Motor neuron (in vitro differentiated cells): ENCODE results near the gene ISCA1. TPM values are rescaled to one million over a fixed set of nuclear protein-coding genes. Genes with fewer than 3 reads are reported as not detected.
A peak's percentile ranks its signal among the peaks of the same experiment; 100 is the strongest.
"Not testable (repeated sequence)": the region's sequence is repeated elsewhere in the genome, so short reads cannot be mapped to it uniquely, and the experiment has no call there.

ENCODE experiments used
- ATAC-seq, 8 experiments: fragments of 200-7000 bp; cut with Tn5 transposase; replicated peaks in 6 of 8; 2 replicates each; pipeline ENCODE4 v1.8.0; 2021; ENCODE audit warnings: mild to moderate bottlenecking in 8 of 8, moderate library complexity in 8 of 8
- H3K27ac ChIP-seq, 2 donors: fragments of 250-450 bp; sonication (Bioruptor Pico); 2 replicates each; pipeline ENCODE4 v1.9.0; 2021; ENCODE audit warnings: antibody characterized with exemption in 2 of 2, mild to moderate bottlenecking in 2 of 2, moderate library complexity in 1 of 2
- H3K4me1 ChIP-seq, 2 donors: fragments of 250-450 bp; sonication (Bioruptor Pico); replicated peaks in 1 of 2; 2 replicates each; pipeline ENCODE4 v1.6.1; 2021; ENCODE audit warnings: antibody characterized with exemption in 2 of 2, mild to moderate bottlenecking in 2 of 2, moderate library complexity in 1 of 2
- H3K4me3 ChIP-seq, 5 donors: fragments of 250-450 bp; sonication (Bioruptor Pico); 2 replicates each; pipeline ENCODE4 v1.9.0; 2021; ENCODE audit warnings: antibody characterized with exemption in 5 of 5, mild to moderate bottlenecking in 5 of 5, moderate library complexity in 4 of 5
- WGBS, 10 experiments: fragments of 450-650 bp; shearing (Covaris generic); methylation state at CpG; one replicate each; pipeline ENCODE4 v1.0.0; 2022; 5-methylcytosine and 5-hydroxymethylcytosine counted together
- in situ Hi-C, 9 experiments: fragments of 400-800 bp; cut with MboI; loops; one replicate each; pipeline ENCODE4 v1.15.0; 2021; ENCODE audit warnings: low sequenced_read_pairs in 9 of 9, low pct_unique_long_range_greater_than_20kb in 2 of 9; ENCODE audit not compliant: unreplicated experiment in 9 of 9
- total RNA-seq, 8 experiments: library from RNA; unstranded; fragments of 300-600 nt; gene quantifications; 2 replicates each; pipeline versions ENCODE4 v1.2.3 to v1.2.4, GENCODE V29; 2022

Gene ISCA1
- total RNA-seq: 10 to 100 TPM; 37.8 to 80.7 (median 63.1) TPM

DNA sequence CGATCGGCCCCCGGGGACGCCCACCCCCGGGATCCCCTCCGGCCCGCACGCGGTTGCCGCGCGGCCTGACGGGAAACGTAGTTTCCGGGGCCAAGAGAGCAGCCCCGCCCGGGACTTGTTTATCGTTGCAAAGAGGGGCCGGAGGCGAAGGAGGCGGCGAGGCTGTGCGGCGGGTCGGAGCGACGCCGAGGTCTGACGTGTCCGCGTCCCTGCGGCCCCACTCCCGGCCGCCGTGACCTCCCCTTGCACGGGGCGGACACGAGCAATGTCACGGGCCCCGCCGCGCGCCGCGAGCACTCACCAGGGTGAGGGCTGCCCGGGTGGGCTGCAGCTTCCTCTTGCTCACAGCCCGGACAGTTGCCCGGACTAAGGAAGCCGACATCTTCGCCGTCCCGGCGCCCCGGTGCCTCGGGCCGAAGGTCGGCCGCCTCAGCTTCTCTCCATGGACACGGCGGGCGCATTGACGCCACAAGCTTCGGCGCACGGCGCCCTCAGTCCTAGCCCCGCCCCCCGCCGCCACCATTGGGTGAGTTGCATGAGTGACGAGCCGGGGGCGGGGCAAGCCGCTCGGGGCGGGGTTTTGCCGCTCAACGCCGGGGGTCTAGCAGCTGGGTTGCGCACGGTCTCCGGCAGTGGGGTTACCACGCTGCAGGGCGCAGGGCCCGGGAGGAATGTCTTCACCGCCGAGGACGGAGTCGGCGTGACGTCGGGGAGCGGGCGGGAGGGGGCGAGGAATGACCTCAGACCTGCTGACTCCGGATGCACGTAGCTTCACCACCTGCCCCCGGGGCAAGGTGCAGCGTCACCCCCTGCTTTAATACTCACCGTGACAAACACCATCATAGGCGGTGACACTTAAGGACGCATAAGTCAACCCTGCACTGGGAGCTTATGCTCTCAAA is at the start of gene ISCA1:
Gene ISCA1 (minus strand): TSS at position 462 of the 902 bp plus-strand sequence. CDS start 80 bp downstream, at position 382.
- peaks cover 27 to 36% of the 10 kb centered on the region in 2 donors for H3K4me1 ChIP-seq
- WGBS, 10 experiments: 0% methylated on average over 1 to 7 of the region's 101 CpGs; no CpG with 5 or more reads in 7 of the 10 experiments
- peak within 1 kb of the TSS; percentile 95 to 97 for H3K27ac ChIP-seq
- peak within 1 kb of the TSS; percentile 77 to 92 (median 85) for H3K4me3 ChIP-seq
- ATAC-seq: peak; percentile 71 to 90 (median 88)
- in situ Hi-C loops: no loop called here

- Histone ChIP-seq H3K4me1 (no peaks in the 10 kb centered on the region), H3K4me3 (no peak overlapping the region), H3K27ac (no peak overlapping the region)
- ATAC-seq: no peak
- 70 to 100% (median 91%) methylated on average over 1 to 4 of the region's 5 CpGs; no CpG with 5 or more reads in 2 of the 10 experiments for WGBS, 10 experiments
- in situ Hi-C loops: no loop called here
Measured at GRCh38 chr9:86330186-86330585, 47.8 kb upstream of the ISCA1 start.

DNA sequence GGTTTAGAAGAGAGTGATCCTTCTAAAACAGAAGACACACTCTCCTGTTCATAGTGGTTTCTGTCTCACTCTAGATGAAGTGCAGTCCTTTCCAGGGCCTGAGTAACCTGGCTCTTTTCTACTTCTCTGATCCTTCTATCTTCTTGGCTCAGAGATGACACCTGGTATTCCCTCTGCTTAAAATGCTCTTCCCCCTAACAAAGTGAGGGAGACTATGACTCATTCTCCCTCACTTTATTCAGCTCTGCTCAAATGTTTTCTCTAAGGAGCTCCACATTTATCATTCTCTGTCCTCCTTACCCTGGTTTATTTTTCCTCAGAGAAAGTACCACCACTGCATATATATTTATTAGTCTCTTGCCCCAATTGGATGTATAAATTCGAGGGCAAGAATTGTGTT is 47.3 kb upstream of the ISCA1 start:
- H3K27ac ChIP-seq: no peak overlapping the region
- H3K4me3 ChIP-seq: no peak overlapping the region
- no peak for ATAC-seq
- in situ Hi-C loops: no loop called here
- WGBS, 10 experiments: 60 to 100% (median 85%) methylated on average over 1 of the region's 1 CpG; no CpG with 5 or more reads in 4 of the 10 experiments
- no peaks in the 10 kb centered on the region for H3K4me1 ChIP-seq

GRCh38 chr9:86328156-86328555 is 45.8 kb upstream of the ISCA1 start:
- no peak for ATAC-seq
- 3 to 82% (median 37%) methylated on average over 2 to 4 of the region's 4 CpGs; no CpG with 5 or more reads in 2 of the 10 experiments for WGBS, 10 experiments
- H3K27ac ChIP-seq: no peak overlapping the region
- no peaks in the 10 kb centered on the region for H3K4me1 ChIP-seq
- in situ Hi-C loops: no loop called here
- no peak overlapping the region for H3K4me3 ChIP-seq

DNA sequence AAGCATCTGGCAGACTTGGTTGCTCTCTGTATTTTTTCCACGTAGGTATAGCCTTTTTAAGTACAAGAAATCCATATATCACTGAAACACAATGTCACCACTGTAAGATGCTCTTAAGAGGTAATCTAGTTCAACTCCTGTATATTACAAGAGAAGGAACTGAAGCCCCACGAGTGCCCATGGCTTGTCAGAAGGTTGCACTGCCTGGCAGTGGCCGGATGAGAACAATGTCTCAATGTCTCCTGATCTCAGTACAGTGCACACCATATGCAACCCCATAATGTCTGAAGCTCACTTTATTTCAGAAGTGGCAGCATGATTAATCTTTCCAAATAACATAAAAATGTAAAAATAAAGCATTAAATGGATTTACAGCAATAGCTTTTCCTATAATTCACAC is 44.2 kb upstream of the ISCA1 start:
- Histone ChIP-seq H3K27ac (no peak overlapping the region), H3K4me1 (no peaks in the 10 kb centered on the region), H3K4me3 (no peak overlapping the region)
- 75 to 100% (median 95%) methylated on average over 1 to 3 of the region's 3 CpGs; no CpG with 5 or more reads in 2 of the 10 experiments for WGBS, 10 experiments
- in situ Hi-C loops: no loop called here
- no peak for ATAC-seq

GRCh38 chr9:86324901-86325300 is 42.6 kb upstream of the ISCA1 start:
- ATAC-seq: no peak
- WGBS, 10 experiments: 83 to 100% (median 100%) methylated on average over 1 of the region's 1 CpG; no CpG with 5 or more reads in 2 of the 10 experiments
- Histone ChIP-seq H3K4me1 (no peaks in the 10 kb centered on the region), H3K4me3 (no peak overlapping the region), H3K27ac (no peak overlapping the region)
- in situ Hi-C loops: no loop called here

- no peak overlapping the region for H3K27ac ChIP-seq
- no peaks in the 10 kb centered on the region for H3K4me1 ChIP-seq
- no peak overlapping the region for H3K4me3 ChIP-seq
- 80 to 100% (median 87%) methylated on average over 1 to 2 of the region's 2 CpGs; no CpG with 5 or more reads in 5 of the 10 experiments for WGBS, 10 experiments
- peak in 3 of 8 experiments; percentile 76 to 96 (median 82) for ATAC-seq
- in situ Hi-C loops: no loop called here
Measured at GRCh38 chr9:86324308-86324707, 42.0 kb upstream of the ISCA1 start.

GRCh38 chr9:86322973-86323644 is 40.8 kb upstream of the ISCA1 start:
- in situ Hi-C loops: no loop called here
- WGBS, 10 experiments: 71 to 100% (median 88%) methylated on average over 1 to 7 of the region's 8 CpGs; no CpG with 5 or more reads in 1 of the 10 experiments
- ATAC-seq: peak in 2 of 8 experiments; percentile 13 to 17
- Histone ChIP-seq H3K4me3 (no peak overlapping the region), H3K27ac (no peak overlapping the region), H3K4me1 (no peaks in the 10 kb centered on the region)

DNA sequence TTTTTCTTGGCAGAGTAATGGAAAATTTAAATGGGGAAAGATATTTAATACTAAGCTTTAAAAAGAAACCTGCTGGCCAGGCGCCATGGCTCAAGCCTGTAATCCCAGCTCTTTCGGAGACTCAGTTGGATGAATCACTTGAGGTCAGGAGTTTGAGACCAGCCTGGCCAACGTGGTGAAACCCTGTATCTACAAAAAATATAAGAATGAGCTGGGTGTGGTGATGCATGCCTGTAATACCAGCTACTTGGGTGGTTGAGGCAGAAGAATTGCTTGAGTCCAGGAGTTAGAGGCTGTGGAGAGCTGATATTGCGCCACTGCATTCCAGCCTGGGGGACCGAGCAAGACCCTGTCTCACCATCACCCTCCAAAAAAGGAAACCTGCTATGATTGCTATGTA is 39.0 kb upstream of the ISCA1 start:
- in situ Hi-C loops: no loop called here
- no peaks in the 10 kb centered on the region for H3K4me1 ChIP-seq
- H3K4me3 ChIP-seq: no peak overlapping the region
- 29 to 97% (median 84%) methylated on average over 1 to 5 of the region's 5 CpGs; no CpG with 5 or more reads in 2 of the 10 experiments for WGBS, 10 experiments
- no peak overlapping the region for H3K27ac ChIP-seq
- peak in 2 of 8 experiments; percentile 20 to 58 for ATAC-seq

- Histone ChIP-seq H3K4me3 (no peak overlapping the region), H3K27ac (no peak overlapping the region), H3K4me1 (no peaks in the 10 kb centered on the region)
- in situ Hi-C loops: no loop called here
- WGBS, 10 experiments: 75 to 100% (median 91%) methylated on average over 1 to 4 of the region's 4 CpGs; no CpG with 5 or more reads in 1 of the 10 experiments
- no peak for ATAC-seq
Measured at GRCh38 chr9:86318187-86318586, 35.8 kb upstream of the ISCA1 start.

- no peak for ATAC-seq
Measured at GRCh38 chr9:86315078-86315477, 32.7 kb upstream of the ISCA1 start.

DNA sequence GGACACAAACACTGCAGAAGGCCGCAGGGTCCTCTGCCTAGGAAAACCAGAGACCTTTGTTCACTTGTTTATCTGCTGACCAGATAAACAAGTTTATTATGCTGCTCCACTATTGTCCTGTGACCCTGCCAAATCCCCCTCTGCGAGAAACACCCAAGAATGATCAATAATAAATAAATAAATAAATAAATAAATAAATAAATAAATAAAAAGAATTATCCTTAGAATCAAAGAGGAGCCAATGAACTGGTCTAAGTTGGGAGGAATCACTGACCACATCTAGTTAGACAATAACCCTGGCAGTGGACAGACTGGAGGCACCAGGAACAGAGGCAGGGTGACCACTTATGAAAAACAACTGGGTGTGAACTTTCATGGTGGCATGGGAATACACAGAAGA is 30.6 kb upstream of the ISCA1 start:
- 80 to 100% (median 100%) methylated on average over 1 of the region's 2 CpGs; no CpG with 5 or more reads in 7 of the 10 experiments for WGBS, 10 experiments
- in situ Hi-C loops, ATAC-seq, H3K4me1 ChIP-seq, H3K27ac ChIP-seq, H3K4me3 ChIP-seq: not testable (repeated sequence)

More at GRCh38 chr9:86315078-86315477, 32.7 kb upstream of the ISCA1 start:
- in situ Hi-C loops: no loop called here
- WGBS, 10 experiments: 33 to 100% (median 86%) methylated on average over 1 to 2 of the region's 2 CpGs; no CpG with 5 or more reads in 1 of the 10 experiments
- Histone ChIP-seq H3K4me1 (no peaks in the 10 kb centered on the region), H3K27ac (no peak overlapping the region), H3K4me3 (no peak overlapping the region)

DNA sequence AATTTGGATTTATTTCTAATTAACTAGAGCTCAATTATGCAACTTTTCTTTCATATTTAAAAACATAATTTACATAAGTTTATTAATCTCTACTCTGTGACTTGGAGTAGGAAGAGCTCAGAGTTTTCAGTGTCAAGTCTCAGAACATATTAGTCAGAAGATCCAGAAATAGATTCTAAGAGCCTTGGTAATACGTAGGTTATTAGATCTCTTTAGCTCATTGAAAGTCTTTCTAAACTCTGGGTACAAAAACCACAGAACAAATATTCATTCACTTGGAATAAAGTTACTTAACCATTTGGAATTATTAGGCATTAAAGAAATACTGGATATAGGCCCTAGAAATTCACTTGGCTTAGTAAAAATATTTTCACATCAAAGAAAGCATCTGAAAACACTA is 26.3 kb upstream of the ISCA1 start:
- Histone ChIP-seq H3K4me3 (no peak overlapping the region), H3K27ac (no peak overlapping the region), H3K4me1 (no peaks in the 10 kb centered on the region)
- in situ Hi-C loops: no loop called here
- 50 to 100% (median 100%) methylated on average over 1 of the region's 1 CpG; no CpG with 5 or more reads in 2 of the 10 experiments for WGBS, 10 experiments
- ATAC-seq: no peak
